MM.1S (cell line): ENCODE results near the gene GAB2.

Experiments
- DNase-seq: peaks from one replicate; pipeline ENCODE4 v3.0.0-alpha.2; 2015
- H2AFZ ChIP-seq: fragments of 300-600 bp; sonication (generic); 2 replicates; pipeline ENCODE4 v1.6.0; 2016; ENCODE audit warnings: antibody characterized with exemption, low read length
- H3F3A ChIP-seq: fragments of 300-600 bp; sonication (generic); 2 replicates; pipeline ENCODE4 v1.6.1; 2016; ENCODE audit warnings: mild to moderate bottlenecking, antibody characterized with exemption, low read length, moderate library complexity, mixed read lengths; ENCODE audit not compliant: insufficient read depth
- H3K27ac ChIP-seq: fragments of 300-600 bp; sonication (generic); 2 replicates; pipeline ENCODE4 v1.5.1; 2016; ENCODE audit warnings: mild to moderate bottlenecking, low read length
- H3K27me3 ChIP-seq: fragments of 300-600 bp; sonication (generic); replicated peaks from 2 replicates; pipeline ENCODE4 v1.6.0; 2016; ENCODE audit warnings: low read length; ENCODE audit not compliant: insufficient read depth
- H3K36me3 ChIP-seq: fragments of 300-600 bp; sonication (generic); replicated peaks from 2 replicates; pipeline ENCODE4 v1.6.1; 2016; ENCODE audit warnings: mild to moderate bottlenecking, low read length, mixed read lengths; ENCODE audit not compliant: insufficient read depth
- H3K4me1 ChIP-seq: fragments of 300-600 bp; sonication (generic); 2 replicates; pipeline ENCODE4 v1.6.1; 2016; ENCODE audit warnings: low read length, mixed read lengths
- H3K4me2 ChIP-seq: fragments of 300-600 bp; sonication (generic); 2 replicates; pipeline ENCODE4 v1.6.0; 2016; ENCODE audit warnings: low read depth, low read length
- H3K4me3 ChIP-seq: fragments of 300-600 bp; sonication (generic); 2 replicates; pipeline ENCODE4 v1.5.1; 2016; ENCODE audit warnings: low read length, mixed read lengths
- H3K79me2 ChIP-seq: fragments of 300-600 bp; sonication (generic); 2 replicates; pipeline ENCODE4 v1.6.1; 2016; ENCODE audit warnings: mixed run types, low read length, mixed read lengths
- H3K9ac ChIP-seq: fragments of 300-600 bp; sonication (generic); 2 replicates; pipeline ENCODE4 v1.6.1; 2016; ENCODE audit warnings: low read length, mixed read lengths
- H3K9me2 ChIP-seq: fragments of 300-600 bp; sonication (generic); replicated peaks from 2 replicates; pipeline ENCODE4 v1.6.1; 2016; ENCODE audit warnings: mild to moderate bottlenecking, low read length, mixed read lengths; ENCODE audit not compliant: insufficient read depth
- H3K9me3 ChIP-seq: fragments of 300-600 bp; sonication (generic); replicated peaks from 2 replicates; pipeline ENCODE4 v1.6.1; 2016; ENCODE audit warnings: mild to moderate bottlenecking, low read length, mixed read lengths; ENCODE audit not compliant: insufficient read depth
- H4K20me1 ChIP-seq: fragments of 300-600 bp; sonication (generic); 2 replicates; pipeline ENCODE4 v1.6.1; 2016; ENCODE audit warnings: mild to moderate bottlenecking, low read length, moderate library complexity, mixed read lengths; ENCODE audit not compliant: insufficient read depth
- CTCF ChIP-seq: fragments of 300-600 bp; sonication (generic); IDR thresholded peaks from 2 replicates; pipeline ENCODE4 v1.5.1; 2016; ENCODE audit warnings: antibody characterized with exemption, low read length, mixed read lengths
- EZH2 ChIP-seq: fragments of 300-600 bp; sonication (generic); optimal IDR thresholded peaks from 2 replicates; pipeline ENCODE3; 2017; ENCODE audit warnings: low read depth, mild to moderate bottlenecking, antibody characterized with exemption, low read length, mixed read lengths
- EZH2phosphoT487 ChIP-seq: fragments of 300-600 bp; sonication (generic); IDR thresholded peaks from 2 replicates; pipeline ENCODE4 v1.6.1; 2018; ENCODE audit warnings: antibody characterized with exemption, low read length

GAB2 gene

GRCh38 chr11:78416285-78417174 is 1.1 kb downstream of the GAB2 start:
- peak overlapping the region; percentile 75 for H3K9ac ChIP-seq
- DNase-seq, result peak; percentile 78
- H3K27ac ChIP-seq, result peak overlapping the region; percentile 53; the same call in 1 of the 2 replicates
- H3K27me3 ChIP-seq, result 0 out of 2 replicates have a peak, but pooled peaks cover 6% of the 10 kb centered on the region
- H3K9me2 ChIP-seq, result no peaks in the 10 kb centered on the region
- H4K20me1 ChIP-seq, result no peaks in the 10 kb centered on the region
- H3K4me3 ChIP-seq, result peak overlapping the region; percentile 75
- TF ChIP-seq CTCF (peak; percentile 66), EZH2 (no peak)
- peaks cover 5% of the 10 kb centered on the region; the same call in 1 of the 2 replicates for H3K79me2 ChIP-seq
- peak overlapping the region; percentile 81 for H3K4me2 ChIP-seq
- no peaks in the 10 kb centered on the region for H3K36me3 ChIP-seq
- peak overlapping the region; percentile 79 for H2AFZ ChIP-seq
- peaks cover 8% of the 10 kb centered on the region; the same call in 1 of the 2 replicates for H3K4me1 ChIP-seq
- H3K9me3 ChIP-seq, result no peaks in the 10 kb centered on the region
- H3F3A ChIP-seq, result peaks cover 26% of the 10 kb centered on the region; the same call in 1 of the 2 replicates

GRCh38 chr11:78415338-78415737 is 2.3 kb downstream of the GAB2 start:
- no peak overlapping the region for H3K27ac ChIP-seq
- H3K36me3 ChIP-seq, result no peaks in the 10 kb centered on the region
- peaks cover 18% of the 10 kb centered on the region; the same call in 1 of the 2 replicates for H3F3A ChIP-seq
- no peak overlapping the region for H3K9ac ChIP-seq
- no peaks in the 10 kb centered on the region for H4K20me1 ChIP-seq
- H3K27me3 ChIP-seq, result 0 out of 2 replicates have a peak, but pooled peaks cover 6% of the 10 kb centered on the region
- H3K4me2 ChIP-seq, result no peak overlapping the region
- 0 out of 2 replicates have a peak, but pooled peaks cover 4% of the 10 kb centered on the region for H3K4me1 ChIP-seq
- no peaks in the 10 kb centered on the region for H3K9me3 ChIP-seq
- no peak overlapping the region for H3K4me3 ChIP-seq
- H3K79me2 ChIP-seq, result peaks cover 6% of the 10 kb centered on the region; the same call in 1 of the 2 replicates
- TF ChIP-seq CTCF (no peak), EZH2 (no peak), EZH2phosphoT487 (no peak)
- H2AFZ ChIP-seq, result no peak overlapping the region
- no peaks in the 10 kb centered on the region for H3K9me2 ChIP-seq
- no peak for DNase-seq

GRCh38 chr11:78414321-78415051 is 3.1 kb downstream of the GAB2 start:
- no peak for DNase-seq
- Histone ChIP-seq H3K27me3 (0 out of 2 replicates have a peak, but pooled peaks cover 6% of the 10 kb centered on the region), H3K79me2 (peaks cover 13% of the 10 kb centered on the region; the same call in 1 of the 2 replicates), H4K20me1 (no peaks in the 10 kb centered on the region), H3K9me3 (no peaks in the 10 kb centered on the region), H3K9ac (no peak overlapping the region), H3K9me2 (no peaks in the 10 kb centered on the region), H2AFZ (no peak overlapping the region), H3K4me2 (no peak overlapping the region), H3F3A (peaks cover 15% of the 10 kb centered on the region; the same call in 1 of the 2 replicates), H3K36me3 (no peaks in the 10 kb centered on the region), H3K4me3 (no peak overlapping the region), H3K27ac (no peak overlapping the region), H3K4me1 (0 out of 2 replicates have a peak, but pooled peaks cover 4% of the 10 kb centered on the region)
- TF ChIP-seq EZH2phosphoT487 (no peak), CTCF (peak; percentile 52)
